ENCODE measurements around the gene GNGT1.

Gene GNGT1

GRCh38 chr7:93906267-93906666, at the start of gene GNGT1:
Gene GNGT1 (plus strand): TSS chr7:93906567. CDS start chr7:93906747, 180 bp downstream.
- in situ Hi-C loops (cut with HindIII; ENCODE audit: low pct_unique_long_range_greater_than_20kb, low sequenced_read_pairs): no loop called here
- TF ChIP-seq JUND (IDR thresholded peaks at IDR 0.05; ENCODE audit: low read depth): no peak
- no peak for DNase-seq (ENCODE audit: low read depth in 1 of 2, low spot score in 1 of 2)

- TF ChIP-seq JUND (IDR thresholded peaks at IDR 0.05; ENCODE audit: low read depth): no peak
- no peak for DNase-seq (ENCODE audit: low read depth in 1 of 2, low spot score in 1 of 2)
- in situ Hi-C loops (cut with HindIII; ENCODE audit: low pct_unique_long_range_greater_than_20kb, low sequenced_read_pairs): no loop called here
Observed at GRCh38 chr7:93858857-93859256, 47.5 kb upstream of the GNGT1 start.

GRCh38 chr7:93860261-93860660, 46.1 kb upstream of the GNGT1 start:
- no peak for DNase-seq (ENCODE audit: low read depth in 1 of 2, low spot score in 1 of 2)
- in situ Hi-C loops (cut with HindIII; ENCODE audit: low pct_unique_long_range_greater_than_20kb, low sequenced_read_pairs): no loop called here
- no peak for TF ChIP-seq JUND (IDR thresholded peaks at IDR 0.05; ENCODE audit: low read depth)

- in situ Hi-C loops (cut with HindIII; ENCODE audit: low pct_unique_long_range_greater_than_20kb, low sequenced_read_pairs): no loop called here
- no peak for TF ChIP-seq JUND (IDR thresholded peaks at IDR 0.05; ENCODE audit: low read depth)
Observed at GRCh38 chr7:93861325-93861949, 44.9 kb upstream of the GNGT1 start.

GRCh38 chr7:93862651-93863050, 43.7 kb upstream of the GNGT1 start:
- no peak for TF ChIP-seq JUND (IDR thresholded peaks at IDR 0.05; ENCODE audit: low read depth)
- peak in 1 of 2 experiments; percentile 54 for DNase-seq (ENCODE audit: low read depth in 1 of 2, low spot score in 1 of 2)
- in situ Hi-C loops (cut with HindIII; ENCODE audit: low pct_unique_long_range_greater_than_20kb, low sequenced_read_pairs): no loop called here

More at GRCh38 chr7:93861325-93861949, 44.9 kb upstream of the GNGT1 start:
- DNase-seq (ENCODE audit: low read depth in 1 of 2, low spot score in 1 of 2): no peak

DNA sequence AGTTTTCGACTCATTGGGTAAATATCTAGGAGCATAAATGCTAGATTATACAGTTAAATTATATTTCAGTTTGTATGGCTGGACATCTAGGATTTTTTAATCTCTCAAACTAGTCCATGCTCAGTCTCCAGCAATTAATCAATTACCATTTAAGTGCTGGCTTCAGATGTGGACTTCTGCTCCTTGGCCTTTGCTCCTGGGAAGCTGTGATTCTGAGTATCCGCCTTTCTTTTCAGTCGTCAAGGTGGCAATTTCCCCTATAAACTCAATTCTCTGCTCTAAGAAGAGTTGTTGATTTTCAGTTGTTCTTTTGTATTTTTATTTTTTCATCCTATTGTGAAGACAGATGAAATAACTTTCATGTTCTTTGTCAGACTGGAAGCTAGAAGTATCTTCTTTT, 39.5 kb upstream of the GNGT1 start:
- DNase-seq (ENCODE audit: low read depth in 1 of 2, low spot score in 1 of 2): no peak
- TF ChIP-seq JUND (IDR thresholded peaks at IDR 0.05; ENCODE audit: low read depth): no peak
- in situ Hi-C loops (cut with HindIII; ENCODE audit: low pct_unique_long_range_greater_than_20kb, low sequenced_read_pairs): no loop called here

DNA sequence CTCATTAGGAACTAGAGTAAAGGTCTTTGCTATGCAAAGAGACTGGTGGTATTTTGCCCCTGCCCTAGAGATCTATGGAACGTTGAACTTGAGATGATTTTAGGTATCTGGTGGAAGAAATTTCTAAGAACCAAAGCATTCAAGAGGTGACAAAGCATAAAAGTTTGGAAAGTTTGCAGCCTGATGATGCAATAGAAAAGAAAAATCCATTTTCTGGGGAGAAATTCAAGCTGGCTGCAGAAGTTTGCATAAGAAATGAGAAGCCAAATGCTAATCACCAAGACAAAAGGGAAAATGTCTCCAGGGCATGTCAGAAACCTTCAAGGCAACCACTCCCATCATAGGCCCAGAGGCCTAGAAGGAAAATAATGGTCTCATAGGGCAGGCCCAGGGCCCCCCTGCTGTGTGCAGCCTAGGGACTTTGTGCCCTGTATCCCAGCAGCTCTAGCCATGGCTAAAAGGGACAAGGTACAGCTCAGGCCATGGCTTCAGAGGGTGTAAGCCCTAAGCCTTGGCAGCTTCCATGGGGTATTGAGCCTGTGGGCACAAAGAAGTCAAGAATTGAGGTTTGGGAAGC, 32.3 kb upstream of the GNGT1 start:
- in situ Hi-C loops (cut with HindIII; ENCODE audit: low pct_unique_long_range_greater_than_20kb, low sequenced_read_pairs): no loop called here
- TF ChIP-seq JUND (IDR thresholded peaks at IDR 0.05; ENCODE audit: low read depth): no peak

DNA sequence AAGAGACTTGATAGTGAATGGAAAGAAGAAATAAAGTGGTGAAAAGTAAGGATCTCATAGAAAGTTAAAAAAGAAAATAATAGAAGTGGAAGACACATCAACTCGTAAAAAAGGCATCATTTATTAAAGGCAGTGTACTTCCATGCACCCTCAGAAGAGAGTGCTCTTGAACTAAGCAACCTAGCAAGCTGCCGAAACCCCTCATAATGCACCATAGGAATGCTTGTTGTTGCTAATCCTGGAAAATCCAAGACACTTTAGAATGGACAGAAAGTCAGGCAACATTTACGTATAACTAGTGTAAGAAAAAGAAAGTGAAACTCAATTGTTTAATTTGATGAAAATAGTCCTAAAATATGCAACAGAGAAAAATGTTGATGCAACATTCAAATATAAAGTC, 28.6 kb upstream of the GNGT1 start:
- peak in 1 of 2 experiments; percentile 34 for DNase-seq (ENCODE audit: low read depth in 1 of 2, low spot score in 1 of 2)
- no peak for TF ChIP-seq JUND (IDR thresholded peaks at IDR 0.05; ENCODE audit: low read depth)
- in situ Hi-C loops (cut with HindIII; ENCODE audit: low pct_unique_long_range_greater_than_20kb, low sequenced_read_pairs): no loop called here

More for the DNA sequence above, 32.3 kb upstream of the GNGT1 start:
- no peak for DNase-seq (ENCODE audit: low read depth in 1 of 2, low spot score in 1 of 2)

DNA sequence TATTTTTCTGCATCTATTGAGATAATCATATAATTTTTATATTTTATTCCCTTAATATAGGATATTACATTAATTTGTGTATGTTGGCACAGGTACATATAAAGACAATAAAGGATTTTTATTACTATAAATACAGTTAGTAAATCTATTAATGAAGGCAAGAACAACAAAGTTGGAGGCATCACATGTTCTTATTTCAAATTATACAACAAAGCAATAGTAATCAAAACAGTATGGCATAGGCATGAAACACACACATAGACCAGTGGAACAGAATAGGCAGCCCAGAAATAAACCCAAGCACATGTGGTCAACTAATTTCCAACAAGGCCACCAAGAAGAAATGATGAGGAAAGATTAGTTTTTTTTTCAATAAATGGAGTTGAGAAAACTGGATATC, 27.0 kb upstream of the GNGT1 start:
- TF ChIP-seq JUND (IDR thresholded peaks at IDR 0.05; ENCODE audit: low read depth): no peak
- in situ Hi-C loops (cut with HindIII; ENCODE audit: low pct_unique_long_range_greater_than_20kb, low sequenced_read_pairs): no loop called here
- DNase-seq (ENCODE audit: low read depth in 1 of 2, low spot score in 1 of 2): no peak

GRCh38 chr7:93882468-93882867, 23.9 kb upstream of the GNGT1 start:
- DNase-seq (ENCODE audit: low read depth in 1 of 2, low spot score in 1 of 2): no peak
- TF ChIP-seq JUND (IDR thresholded peaks at IDR 0.05; ENCODE audit: low read depth): no peak
- in situ Hi-C loops (cut with HindIII; ENCODE audit: low pct_unique_long_range_greater_than_20kb, low sequenced_read_pairs): no loop called here

- TF ChIP-seq JUND (IDR thresholded peaks at IDR 0.05; ENCODE audit: low read depth): no peak
- in situ Hi-C loops (cut with HindIII; ENCODE audit: low pct_unique_long_range_greater_than_20kb, low sequenced_read_pairs): no loop called here
- no peak for DNase-seq (ENCODE audit: low read depth in 1 of 2, low spot score in 1 of 2)
Observed at GRCh38 chr7:93883078-93883916, 23.1 kb upstream of the GNGT1 start.

- DNase-seq (ENCODE audit: low read depth in 1 of 2, low spot score in 1 of 2): no peak
- in situ Hi-C loops (cut with HindIII; ENCODE audit: low pct_unique_long_range_greater_than_20kb, low sequenced_read_pairs): no loop called here
Observed at GRCh38 chr7:93883917-93884345, 22.4 kb upstream of the GNGT1 start.

GRCh38 chr7:93884541-93884940, 21.8 kb upstream of the GNGT1 start:
- no peak for DNase-seq (ENCODE audit: low read depth in 1 of 2, low spot score in 1 of 2)
- no peak for TF ChIP-seq JUND (IDR thresholded peaks at IDR 0.05; ENCODE audit: low read depth)
- in situ Hi-C loops (cut with HindIII; ENCODE audit: low pct_unique_long_range_greater_than_20kb, low sequenced_read_pairs): no loop called here

More at GRCh38 chr7:93883917-93884345, 22.4 kb upstream of the GNGT1 start:
- no peak for TF ChIP-seq JUND (IDR thresholded peaks at IDR 0.05; ENCODE audit: low read depth)
